GM13976 (cell line): ENCODE data around the gene INMT.

Experiments used
- DNase-seq: peaks from one replicate; pipeline ENCODE4 v3.0.0; 2012; ENCODE audit warnings: low spot score
- CTCF ChIP-seq: IDR thresholded peaks from 2 replicates; pipeline ENCODE4 v1.5.1; 2012; ENCODE audit warnings: borderline replicate concordance, mild to moderate bottlenecking; ENCODE audit not compliant: insufficient read depth; ENCODE audit errors: extremely low read depth, missing control alignments, control extremely low read depth
- in situ Hi-C: fragments of 300-500 bp; cut with MboI; formaldehyde crosslinking; loops from one replicate; pipeline ENCODE4 v1.12.0; 2022; ENCODE audit warnings: low sequenced_read_pairs, mixed read lengths, inconsistent platforms; ENCODE audit not compliant: unreplicated experiment

Gene INMT

GRCh38 chr7:30730996-30731395, 20.9 kb upstream of the INMT start:
- TF ChIP-seq CTCF: no peak
- DNase-seq: no peak
- in situ Hi-C loops: no loop called here

DNA sequence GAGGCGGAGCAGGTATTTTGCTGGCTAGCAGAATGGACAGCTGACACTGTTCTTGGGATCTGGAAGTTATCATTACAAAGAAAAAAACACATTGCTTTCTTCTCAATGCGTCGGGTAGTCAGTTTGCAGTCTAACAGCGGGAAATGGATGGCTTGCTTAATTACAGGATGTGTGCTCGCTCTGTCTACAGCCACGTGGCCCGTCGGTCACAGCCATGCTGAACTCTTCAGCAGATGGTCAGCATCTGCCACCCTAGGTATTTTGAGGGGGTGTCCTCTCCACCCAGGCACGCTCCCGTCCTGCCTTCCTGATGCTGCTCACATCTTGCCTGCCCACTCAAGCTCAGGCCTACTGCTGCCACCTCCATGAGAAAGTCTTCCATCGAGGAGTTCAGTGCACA, 20.4 kb upstream of the INMT start:
- no peak for DNase-seq
- no peak for TF ChIP-seq CTCF
- in situ Hi-C loops: no loop called here

DNA sequence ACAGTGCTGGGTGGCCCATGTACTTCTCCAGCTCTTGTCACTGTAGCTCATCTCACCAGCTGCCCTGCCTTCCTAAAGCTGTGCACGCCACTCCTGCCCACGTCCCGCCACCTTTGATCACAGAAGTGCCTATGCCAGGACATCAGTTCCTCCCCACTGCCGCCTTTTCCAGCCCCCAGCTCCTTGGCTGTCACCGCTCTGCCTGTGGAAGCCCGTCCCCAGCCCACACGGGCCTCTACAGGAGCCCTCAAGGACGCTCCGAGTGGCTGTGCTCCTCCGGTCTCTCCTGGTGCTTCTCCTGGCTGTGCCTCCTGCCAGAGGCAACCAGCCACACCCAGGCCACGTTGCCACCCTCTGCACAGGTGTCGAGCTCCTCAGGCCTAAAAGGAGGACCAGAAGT, 19.3 kb upstream of the INMT start:
- no peak for DNase-seq
- TF ChIP-seq CTCF: no peak
- in situ Hi-C loops: no loop called here

GRCh38 chr7:30733216-30733615, 18.7 kb upstream of the INMT start:
- DNase-seq: no peak
- in situ Hi-C loops: no loop called here
- TF ChIP-seq CTCF: no peak

GRCh38 chr7:30733691-30734090, 18.2 kb upstream of the INMT start:
- in situ Hi-C loops: no loop called here
- DNase-seq: no peak
- TF ChIP-seq CTCF: no peak

DNA sequence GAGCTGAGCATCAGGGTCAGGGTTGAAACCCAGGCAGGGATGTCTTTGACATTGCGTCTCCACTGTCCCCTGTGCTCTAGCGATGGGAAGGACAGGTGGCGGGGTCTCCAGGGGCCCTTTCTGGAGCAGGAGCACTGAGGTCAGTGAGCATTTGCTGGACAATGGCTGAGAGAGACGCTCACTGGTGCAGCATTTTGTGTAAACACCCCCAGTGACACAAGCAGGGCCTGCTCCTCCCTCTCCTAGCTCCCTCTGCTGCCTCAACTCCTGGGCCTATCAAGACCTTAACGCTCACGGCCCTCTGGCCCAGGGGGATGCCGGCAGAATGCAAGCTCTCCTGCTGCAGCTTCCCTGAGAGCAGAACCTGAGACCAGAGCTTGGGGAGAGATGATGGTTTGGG, 17.4 kb upstream of the INMT start:
- TF ChIP-seq CTCF: no peak
- in situ Hi-C loops: no loop called here
- DNase-seq: no peak

- in situ Hi-C loops: no loop called here
- DNase-seq: no peak
- TF ChIP-seq CTCF: no peak
Measured at GRCh38 chr7:30735631-30736030, 16.3 kb upstream of the INMT start.
